Endodermal cell (in vitro differentiated cells): ENCODE results near the gene RCN2. TPM values are rescaled to one million over a fixed set of nuclear protein-coding genes. Genes with fewer than 3 reads are reported as not detected.

Experiments
- DNase-seq: peaks from one replicate; pipeline ENCODE4 v3.0.0-alpha.2; 2017
- H3K27ac ChIP-seq: 2 replicates; pipeline ENCODE4 v1.5.1; 2013; ENCODE audit warnings: mild to moderate bottlenecking, low read depth, low read length, moderate library complexity
- H3K27me3 ChIP-seq: 2 replicates; pipeline ENCODE4 v1.6.1; 2013; ENCODE audit warnings: mild to moderate bottlenecking, low read length, moderate library complexity; ENCODE audit not compliant: insufficient read depth, control insufficient read depth, poor library complexity, severe bottlenecking
- H3K36me3 ChIP-seq: 2 replicates; pipeline ENCODE4 v1.7.0; 2013; ENCODE audit warnings: mild to moderate bottlenecking, low read length, moderate library complexity; ENCODE audit not compliant: control insufficient read depth, insufficient read depth
- H3K4me1 ChIP-seq: one replicate; pipeline ENCODE4 v1.7.0; 2013; ENCODE audit warnings: low read length; ENCODE audit not compliant: control insufficient read depth, insufficient read depth
- H3K4me3 ChIP-seq: 2 replicates; pipeline ENCODE4 v1.5.1; 2013; ENCODE audit warnings: mild to moderate bottlenecking, low read length, moderate library complexity
- H3K9ac ChIP-seq: 2 replicates; pipeline ENCODE4 v1.6.1; 2013; ENCODE audit warnings: mild to moderate bottlenecking, low read length, moderate library complexity; ENCODE audit not compliant: poor library complexity, severe bottlenecking; ENCODE audit errors: extremely low read depth
- H3K9me3 ChIP-seq: 2 replicates; pipeline ENCODE4 v1.6.1; 2013; ENCODE audit warnings: mild to moderate bottlenecking, low read length, moderate library complexity; ENCODE audit not compliant: control insufficient read depth
- H3K27ac Mint-ChIP-seq: 2 replicates; pipeline ENCODE4 v1.8.0; 2020; ENCODE audit warnings: mixed read lengths
- H3K27me3 Mint-ChIP-seq: 2 replicates; pipeline ENCODE4 v1.8.0; 2021; ENCODE audit warnings: mild to moderate bottlenecking, mixed read lengths; ENCODE audit not compliant: insufficient read depth
- H3K36me3 Mint-ChIP-seq: 2 replicates; pipeline ENCODE4 v1.8.0; 2020; ENCODE audit warnings: low read depth, mixed read lengths
- H3K4me1 Mint-ChIP-seq: 2 replicates; pipeline ENCODE4 v1.8.0; 2020; ENCODE audit warnings: mixed read lengths
- H3K4me3 Mint-ChIP-seq: 2 replicates; pipeline ENCODE4 v1.8.0; 2020; ENCODE audit warnings: mild to moderate bottlenecking, moderate library complexity, mixed read lengths
- H3K9me3 Mint-ChIP-seq: 2 replicates; pipeline ENCODE4 v1.8.0; 2020; ENCODE audit warnings: mild to moderate bottlenecking, mixed read lengths
- CTCF ChIP-seq: fragments of 200-600 bp; sonication (generic); conservative IDR thresholded peaks from 2 replicates; pipeline ENCODE4 v1.5.0; 2021; ENCODE audit warnings: antibody characterized with exemption, mild to moderate bottlenecking
- WGBS, 2 experiments: methylation state at CpG; one replicate each; pipeline versions ENCODE4 v1.1.5 to v1.1.7; 2013; ENCODE audit warnings: missing lambda C conversion rate in 2 of 2, mixed read lengths in 1 of 2; ENCODE audit not compliant: insufficient coverage in 1 of 2, insufficient read length in 1 of 2; 5-methylcytosine and 5-hydroxymethylcytosine counted together
- total RNA-seq, 2 donors: library from RNA; stranded (reverse); fragmentation: NEBNext Ultra II Directional in 1 of 2; extraction: Animal tissue kit (Norgen Biotek cat#: 25700) in 1 of 2; gene quantifications; 2 replicates in 1 of 2; 3 replicates in 1 of 2; pipeline ENCODE4 v1.2.1, GENCODE V29; 2021

Gene RCN2
- total RNA-seq, 2 donors from 2014 or later, result 151 to 165 TPM

- H3K9me3 ChIP-seq, result no peaks in the 10 kb centered on the region
- no peaks in the 10 kb centered on the region for H3K4me1 ChIP-seq
- no peak overlapping the region for H3K4me3 ChIP-seq
- no peak overlapping the region for H3K27ac ChIP-seq
- no peak overlapping the region for H3K4me3 Mint-ChIP-seq
- no peak overlapping the region for H3K9ac ChIP-seq
- H3K9me3 Mint-ChIP-seq, result no peaks in the 10 kb centered on the region
- whole genome bisulfite sequencing, 2 experiments, result 90 to 92% methylated on average over 6 to 7 of the region's 7 CpGs
- H3K27me3 ChIP-seq, result no peaks in the 10 kb centered on the region
- TF ChIP-seq CTCF, result no peak
- no peaks in the 10 kb centered on the region for H3K4me1 Mint-ChIP-seq
- H3K36me3 ChIP-seq, result no peaks in the 10 kb centered on the region
- H3K36me3 Mint-ChIP-seq, result no peaks in the 10 kb centered on the region
- DNase-seq, result no peak
- H3K27ac Mint-ChIP-seq, result no peak overlapping the region
- H3K27me3 Mint-ChIP-seq, result peaks cover 2% of the 10 kb centered on the region
Measured at GRCh38 chr15:77002436-77002835, 70.9 kb downstream of the RCN2 start.

DNA sequence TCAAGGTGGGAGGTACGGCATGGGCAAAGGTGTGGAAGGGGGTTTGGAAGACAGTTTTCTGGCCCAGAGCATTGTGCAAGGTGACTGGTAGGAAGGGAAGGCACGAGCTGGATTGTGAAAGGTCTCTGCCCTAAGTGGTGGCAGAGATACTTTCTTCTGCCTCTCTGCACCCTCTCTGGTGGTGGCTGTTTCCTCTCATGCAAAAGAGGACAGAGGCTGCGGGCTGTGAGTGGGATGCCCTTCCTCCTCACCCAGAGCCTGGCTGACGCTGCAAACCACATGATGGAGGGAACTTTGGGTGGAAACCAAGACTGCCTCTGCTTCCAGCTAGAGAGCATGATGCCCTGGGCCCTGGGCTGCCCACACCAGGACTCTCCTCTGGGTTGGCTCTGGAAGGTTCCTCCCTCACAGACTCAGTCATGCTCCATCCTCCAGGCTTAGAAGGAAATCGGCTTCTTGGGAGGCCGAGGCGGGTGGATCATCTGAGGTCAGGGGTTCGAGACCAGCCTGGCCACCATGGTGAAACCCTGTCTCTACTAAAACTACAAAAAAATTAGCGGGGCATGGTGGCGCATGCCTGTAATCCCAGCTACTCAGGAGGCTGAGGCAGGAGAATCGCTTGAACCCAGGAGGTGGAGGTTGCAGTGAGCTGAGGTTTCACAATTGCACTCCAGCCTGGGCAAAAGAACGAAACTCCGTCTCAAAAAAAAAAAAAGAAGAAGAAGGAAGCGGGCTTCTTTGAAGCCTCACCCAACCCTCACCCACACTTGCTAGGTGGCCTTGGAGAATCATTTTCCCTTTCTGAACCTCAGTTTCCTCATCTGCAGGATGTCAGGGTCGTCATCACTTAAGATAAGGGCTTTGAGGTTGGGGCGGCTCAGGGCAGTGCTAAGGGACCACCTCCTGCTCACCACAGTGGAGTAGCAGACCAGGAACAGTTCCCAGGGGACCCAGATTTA lies 71.7 kb downstream of the RCN2 start:
- Mint-ChIP-seq H3K36me3 (no peaks in the 10 kb centered on the region), H3K27me3 (peaks cover 2% of the 10 kb centered on the region), H3K27ac (no peak overlapping the region), H3K9me3 (no peaks in the 10 kb centered on the region), H3K4me3 (no peak overlapping the region), H3K4me1 (no peaks in the 10 kb centered on the region)
- no peak overlapping the region for H3K9ac ChIP-seq
- H3K27ac ChIP-seq, result no peak overlapping the region
- DNase-seq, result no peak
- no peak overlapping the region for H3K4me3 ChIP-seq
- H3K27me3 ChIP-seq, result no peaks in the 10 kb centered on the region
- no peaks in the 10 kb centered on the region for H3K9me3 ChIP-seq
- 91 to 92% methylated on average over 12 to 13 of the region's 16 CpGs for WGBS, 2 experiments
- H3K4me1 ChIP-seq, result no peaks in the 10 kb centered on the region
- no peaks in the 10 kb centered on the region for H3K36me3 ChIP-seq
- no peak for TF ChIP-seq CTCF

Other genes with a start within 250 kb of the RCN2 start
- gene SCAPER, start 26.4 kb upstream of the RCN2 start, total RNA-seq, result 10 to 100 TPM in 1 of 2 donors, 1 to 10 TPM in 1; 8.9 to 12.2 TPM
- gene PSTPIP1, start 63.4 kb downstream of the RCN2 start, total RNA-seq, result 1 to 10 TPM in 1 of 2 donors, under 1 TPM in 1; 0.29 to 1.5 TPM
- gene TSPAN3, start 139.4 kb downstream of the RCN2 start, total RNA-seq, result 100 to 1,000 TPM; 188 to 211 TPM